GM23338 (cell line): Measurements from ENCODE around the gene NAPG. TPM values are rescaled to one million over a fixed set of nuclear protein-coding genes. Genes with fewer than 3 reads are reported as not detected.
A peak's percentile ranks its signal among the peaks of the same experiment; 100 is the strongest.

Experiments
- ATAC-seq: fragments of 200-7000 bp; cut with Tn5 transposase; 3 replicates; pipeline ENCODE4 v1.9.1; 2020
- DNase-seq: peaks from one replicate; pipeline ENCODE4 v3.0.0-alpha.2; 2015; ENCODE audit warnings: low spot score
- H2AFZ ChIP-seq: fragments of 200-600 bp; sonication (generic); 2 replicates; pipeline ENCODE4 v1.8.0; 2016; ENCODE audit warnings: antibody characterized with exemption, mild to moderate bottlenecking, moderate library complexity
- H3F3A ChIP-seq: fragments of 200-600 bp; sonication (generic); replicated peaks from 2 replicates; pipeline ENCODE4 v1.8.0; 2017; ENCODE audit warnings: antibody characterized with exemption, mixed run types, low read depth
- H3K27ac ChIP-seq: fragments of 200-600 bp; sonication (generic); 2 replicates; pipeline ENCODE4 v1.6.1; 2016; ENCODE audit warnings: low read depth
- H3K27me3 ChIP-seq: fragments of 200-600 bp; sonication (generic); 2 replicates; pipeline ENCODE4 v1.8.0; 2016; ENCODE audit warnings: mild to moderate bottlenecking, mixed run types, moderate library complexity; ENCODE audit not compliant: insufficient read depth
- H3K36me3 ChIP-seq: fragments of 200-600 bp; sonication (generic); 2 replicates; pipeline ENCODE4 v1.8.0; 2016; ENCODE audit warnings: mild to moderate bottlenecking; ENCODE audit not compliant: insufficient read depth
- H3K4me1 ChIP-seq: fragments of 200-600 bp; sonication (generic); 2 replicates; pipeline ENCODE4 v1.8.0; 2016; ENCODE audit warnings: mild to moderate bottlenecking, moderate library complexity; ENCODE audit not compliant: insufficient read depth
- H3K4me2 ChIP-seq: fragments of 200-600 bp; sonication (generic); 2 replicates; pipeline ENCODE4 v1.7.1; 2017; ENCODE audit warnings: mixed run types
- H3K4me3 ChIP-seq: fragments of 200-600 bp; sonication (generic); 2 replicates; pipeline ENCODE4 v1.6.1; 2016; ENCODE audit warnings: mixed run types
- H3K79me2 ChIP-seq: fragments of 200-600 bp; sonication (generic); replicated peaks from 2 replicates; pipeline ENCODE4 v1.8.0; 2017; ENCODE audit warnings: mild to moderate bottlenecking; ENCODE audit not compliant: insufficient read depth
- H3K9me2 ChIP-seq: fragments of 200-600 bp; sonication (generic); 2 replicates; pipeline ENCODE4 v1.8.0; 2017; ENCODE audit not compliant: insufficient read depth
- H4K20me1 ChIP-seq: fragments of 200-600 bp; sonication (generic); replicated peaks from 2 replicates; pipeline ENCODE4 v1.8.0; 2017; ENCODE audit warnings: mild to moderate bottlenecking; ENCODE audit not compliant: insufficient read depth
- H3K27ac Mint-ChIP-seq: 2 replicates; pipeline ENCODE4 v1.8.0; 2020; ENCODE audit warnings: inconsistent platforms, mild to moderate bottlenecking, moderate library complexity, mixed read lengths
- H3K27me3 Mint-ChIP-seq: 3 replicates; pipeline ENCODE4 v1.8.0; 2022; ENCODE audit warnings: low read depth, mild to moderate bottlenecking, moderate library complexity, mixed read lengths, inconsistent platforms; ENCODE audit not compliant: insufficient read depth, poor library complexity
- H3K36me3 Mint-ChIP-seq: 3 replicates; pipeline ENCODE4 v1.8.0; 2021; ENCODE audit warnings: low read depth, mild to moderate bottlenecking, inconsistent platforms, moderate library complexity, mixed read lengths
- H3K4me1 Mint-ChIP-seq: 3 replicates; pipeline ENCODE4 v1.8.0; 2020; ENCODE audit warnings: mild to moderate bottlenecking, inconsistent platforms, mixed read lengths
- H3K4me3 Mint-ChIP-seq: 3 replicates; pipeline ENCODE4 v1.8.0; 2021; ENCODE audit warnings: moderate library complexity, mild to moderate bottlenecking, inconsistent platforms, mixed read lengths
- H3K9me3 Mint-ChIP-seq: 3 replicates; pipeline ENCODE4 v1.8.0; 2020; ENCODE audit warnings: moderate library complexity, mild to moderate bottlenecking, inconsistent platforms, mixed read lengths
- CREB1 ChIP-seq: fragments of 250-450 bp; sonication (Bioruptor Pico); IDR thresholded peaks from 2 replicates; pipeline ENCODE4 v1.5.0; 2020; ENCODE audit warnings: low read depth, mild to moderate bottlenecking, moderate library complexity
- EZH2phosphoT487 ChIP-seq: fragments of 200-600 bp; sonication (generic); IDR thresholded peaks from one replicate; pipeline ENCODE4 v1.8.1; 2018; ENCODE audit warnings: antibody characterized with exemption; ENCODE audit not compliant: unreplicated experiment
- NANOG ChIP-seq: IDR thresholded peaks from 2 replicates; pipeline ENCODE4 v1.6.1; 2016; ENCODE audit warnings: antibody characterized with exemption, borderline replicate concordance
- POLR2AphosphoS5 ChIP-seq: IDR thresholded peaks from 2 replicates; pipeline ENCODE4 v1.6.1; 2016; ENCODE audit warnings: antibody characterized with exemption, low read depth
- ZNF331 ChIP-seq: fragments of 250-450 bp; sonication (Bioruptor Pico); IDR thresholded peaks from 2 replicates; pipeline ENCODE4 v1.5.0; 2020; ENCODE audit warnings: low read depth, mild to moderate bottlenecking, moderate library complexity
- polyA plus RNA-seq: library from polyadenylated mRNA; unstranded; fragments of >200 nt; fragmentation: Nextera tagmentation; extraction: Ambion mirVana; gene quantifications from 2 replicates; pipeline ENCODE4 v1.2.1, GENCODE V29; 2016
- total RNA-seq: library from RNA; depleted of rRNA; stranded (reverse); fragments of >200 nt; shearing (Covaris generic); gene quantifications from 2 replicates; pipeline ENCODE4 v1.2.3, GENCODE V29; 2014
- TF ChIP-seq, protein P1 (sequence below), 2 experiments: fragments of 200-600 bp in 1 of 2; sonication (generic) in 1 of 2; conservative IDR thresholded peaks; 2 replicates each; pipeline versions ENCODE4 v1.5.1 to v1.6.1; 2016 to 2017; ENCODE audit warnings: antibody characterized with exemption in 2 of 2, low read depth in 2 of 2, mild to moderate bottlenecking in 2 of 2, moderate library complexity in 1 of 2

NAPG gene
- total and polyA plus RNA-seq, 2 experiments from 2014 or later: 26.8 to 40.1 TPM

GRCh38 chr18:10559553-10560451 is 34.0 kb downstream of the NAPG start:
- Histone ChIP-seq H3K9me2 (0 out of 2 replicates have a peak, but pooled peaks cover 3% of the 10 kb centered on the region), H4K20me1 (no peaks in the 10 kb centered on the region), H3K36me3 (peaks cover 10% of the 10 kb centered on the region; the same call in 1 of the 2 replicates), H3K4me2 (peak overlapping the region; percentile 62), H3K79me2 (no peaks in the 10 kb centered on the region), H3K27ac (no peak overlapping the region), H3K27me3 (no peaks in the 10 kb centered on the region), H3F3A (no peaks in the 10 kb centered on the region), H2AFZ (no peak overlapping the region), H3K4me1 (no peaks in the 10 kb centered on the region), H3K4me3 (no peak overlapping the region)
- ATAC-seq (peak; percentile 74), DNase-seq (no peak)
- H3K27me3 Mint-ChIP-seq: peaks cover 2% of the 10 kb centered on the region
- peaks cover 3% of the 10 kb centered on the region; the same call in 1 of the 3 replicates for H3K4me1 Mint-ChIP-seq
- H3K27ac Mint-ChIP-seq: peak overlapping the region; percentile 8; the same call in 1 of the 2 replicates
- peak overlapping the region; percentile 27; the same call in 1 of the 3 replicates for H3K4me3 Mint-ChIP-seq
- TF ChIP-seq EZH2phosphoT487 (no peak), NANOG (no peak), POLR2AphosphoS5 (no peak), ZNF331 (CRISPR knock-in tag) (no peak)
- H3K36me3 Mint-ChIP-seq: peaks cover 36% of the 10 kb centered on the region
- peaks cover 8% of the 10 kb centered on the region for H3K9me3 Mint-ChIP-seq

DNA sequence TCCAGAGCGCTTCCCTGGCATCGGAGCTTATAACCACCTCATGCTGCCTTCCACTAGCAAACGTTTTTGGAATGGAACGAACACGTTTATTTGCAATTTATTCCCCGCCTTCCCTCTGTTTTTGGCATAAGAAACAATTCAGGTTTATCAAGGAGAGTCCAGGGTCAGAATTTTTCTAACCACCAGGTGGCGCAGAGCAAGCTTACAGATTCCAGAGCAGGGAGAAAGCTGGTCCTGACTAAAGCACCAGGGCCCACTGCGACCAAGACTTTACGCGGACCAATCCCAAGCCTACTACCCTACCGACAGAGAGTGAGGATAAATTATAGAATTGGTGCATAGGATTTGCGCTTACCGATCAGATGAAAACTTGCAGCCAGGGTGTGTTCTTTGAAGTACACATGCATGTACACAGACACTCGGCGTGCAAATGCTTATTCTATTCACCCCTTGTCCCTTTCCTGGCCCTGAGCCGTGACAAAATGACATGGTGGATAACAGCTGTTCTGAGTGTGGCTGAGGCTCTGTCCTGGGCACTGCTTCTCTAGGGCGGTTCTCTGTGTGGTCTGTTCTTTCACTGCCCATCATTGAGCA is 34.7 kb downstream of the NAPG start:
- Histone ChIP-seq H3K27me3 (no peaks in the 10 kb centered on the region), H3K27ac (no peak overlapping the region), H3K4me1 (no peaks in the 10 kb centered on the region), H3K4me2 (peak overlapping the region; percentile 62), H4K20me1 (no peaks in the 10 kb centered on the region), H3K36me3 (peaks cover 10% of the 10 kb centered on the region; the same call in 1 of the 2 replicates), H3F3A (no peaks in the 10 kb centered on the region), H3K4me3 (no peak overlapping the region), H3K79me2 (no peaks in the 10 kb centered on the region), H2AFZ (no peak overlapping the region), H3K9me2 (0 out of 2 replicates have a peak, but pooled peaks cover 3% of the 10 kb centered on the region)
- DNase-seq (peak; percentile 96), ATAC-seq (peak; percentile 95)
- Mint-ChIP-seq H3K4me1 (peaks cover 3% of the 10 kb centered on the region; the same call in 1 of the 3 replicates), H3K27ac (no peak overlapping the region), H3K4me3 (peak overlapping the region; percentile 27; the same call in 1 of the 3 replicates), H3K9me3 (peaks cover 8% of the 10 kb centered on the region), H3K36me3 (peaks cover 29% of the 10 kb centered on the region), H3K27me3 (peaks cover 2% of the 10 kb centered on the region)
- TF ChIP-seq CREB1: no peak
- TF ChIP-seq, protein P1, sequence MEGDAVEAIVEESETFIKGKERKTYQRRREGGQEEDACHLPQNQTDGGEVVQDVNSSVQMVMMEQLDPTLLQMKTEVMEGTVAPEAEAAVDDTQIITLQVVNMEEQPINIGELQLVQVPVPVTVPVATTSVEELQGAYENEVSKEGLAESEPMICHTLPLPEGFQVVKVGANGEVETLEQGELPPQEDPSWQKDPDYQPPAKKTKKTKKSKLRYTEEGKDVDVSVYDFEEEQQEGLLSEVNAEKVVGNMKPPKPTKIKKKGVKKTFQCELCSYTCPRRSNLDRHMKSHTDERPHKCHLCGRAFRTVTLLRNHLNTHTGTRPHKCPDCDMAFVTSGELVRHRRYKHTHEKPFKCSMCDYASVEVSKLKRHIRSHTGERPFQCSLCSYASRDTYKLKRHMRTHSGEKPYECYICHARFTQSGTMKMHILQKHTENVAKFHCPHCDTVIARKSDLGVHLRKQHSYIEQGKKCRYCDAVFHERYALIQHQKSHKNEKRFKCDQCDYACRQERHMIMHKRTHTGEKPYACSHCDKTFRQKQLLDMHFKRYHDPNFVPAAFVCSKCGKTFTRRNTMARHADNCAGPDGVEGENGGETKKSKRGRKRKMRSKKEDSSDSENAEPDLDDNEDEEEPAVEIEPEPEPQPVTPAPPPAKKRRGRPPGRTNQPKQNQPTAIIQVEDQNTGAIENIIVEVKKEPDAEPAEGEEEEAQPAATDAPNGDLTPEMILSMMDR (conservative IDR thresholded peaks at IDR 0.05; ENCODE audit: low read depth in 2 of 2): peak; percentile 76 to 82

DNA sequence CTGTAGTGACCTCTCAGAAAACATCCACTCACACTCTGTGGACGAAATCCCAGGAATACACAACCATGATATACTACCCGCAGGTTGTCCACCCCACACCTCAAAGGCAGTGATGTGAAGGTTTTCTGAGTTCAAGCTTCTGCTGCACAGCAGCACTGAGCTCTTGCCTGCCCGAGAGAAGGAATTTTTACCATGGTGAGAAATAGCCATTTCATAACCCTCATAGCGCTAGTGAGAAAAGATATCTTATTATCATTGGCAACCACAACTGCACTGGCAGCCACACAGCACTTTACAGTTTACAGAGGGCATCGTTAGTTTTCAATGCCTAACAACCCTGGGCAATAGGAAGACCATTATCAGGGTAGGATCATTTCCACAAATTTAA is 36.9 kb downstream of the NAPG start:
- Mint-ChIP-seq H3K4me1 (peaks cover 3% of the 10 kb centered on the region; the same call in 1 of the 3 replicates), H3K4me3 (no peak overlapping the region), H3K27ac (no peak overlapping the region), H3K36me3 (peaks cover 7% of the 10 kb centered on the region), H3K27me3 (peaks cover 2% of the 10 kb centered on the region), H3K9me3 (no peaks in the 10 kb centered on the region)
- Histone ChIP-seq H4K20me1 (no peaks in the 10 kb centered on the region), H3K36me3 (peaks cover 2% of the 10 kb centered on the region; the same call in 1 of the 2 replicates), H3F3A (no peaks in the 10 kb centered on the region), H3K27me3 (no peaks in the 10 kb centered on the region), H2AFZ (no peak overlapping the region), H3K4me3 (no peak overlapping the region), H3K9me2 (0 out of 2 replicates have a peak, but pooled peaks cover 3% of the 10 kb centered on the region), H3K4me1 (no peaks in the 10 kb centered on the region), H3K4me2 (no peak overlapping the region), H3K27ac (no peak overlapping the region), H3K79me2 (no peaks in the 10 kb centered on the region)
- ATAC-seq (no peak), DNase-seq (no peak)
- TF ChIP-seq, protein P1 (conservative IDR thresholded peaks at IDR 0.05; ENCODE audit: low read depth in 2 of 2): no peak
- TF ChIP-seq ZNF331 (CRISPR knock-in tag) (no peak), CREB1 (no peak), POLR2AphosphoS5 (no peak)
